Peyer's patch (tissue), 4 donors: Measurements from ENCODE around the gene MICAL3.

ENCODE experiments used
- CTCF ChIP-seq, 6 experiments: fragments of 450-650 bp in 4 of 6; fragments of 200-600 bp in 2 of 6; sonication (generic) in 1 of 6; IDR thresholded peaks; one replicate each; pipeline ENCODE4 v1.5.1; 2017 to 2019; ENCODE audit warnings: antibody characterized with exemption in 6 of 6, mild to moderate bottlenecking in 3 of 6, moderate library complexity in 1 of 6
- POLR2A ChIP-seq, 2 donors: fragments of 450-650 bp; IDR thresholded peaks; one replicate each; pipeline ENCODE4 v1.5.1; 2017; ENCODE audit warnings: antibody characterized with exemption in 2 of 2, mild to moderate bottlenecking in 2 of 2, moderate library complexity in 2 of 2

DNA sequence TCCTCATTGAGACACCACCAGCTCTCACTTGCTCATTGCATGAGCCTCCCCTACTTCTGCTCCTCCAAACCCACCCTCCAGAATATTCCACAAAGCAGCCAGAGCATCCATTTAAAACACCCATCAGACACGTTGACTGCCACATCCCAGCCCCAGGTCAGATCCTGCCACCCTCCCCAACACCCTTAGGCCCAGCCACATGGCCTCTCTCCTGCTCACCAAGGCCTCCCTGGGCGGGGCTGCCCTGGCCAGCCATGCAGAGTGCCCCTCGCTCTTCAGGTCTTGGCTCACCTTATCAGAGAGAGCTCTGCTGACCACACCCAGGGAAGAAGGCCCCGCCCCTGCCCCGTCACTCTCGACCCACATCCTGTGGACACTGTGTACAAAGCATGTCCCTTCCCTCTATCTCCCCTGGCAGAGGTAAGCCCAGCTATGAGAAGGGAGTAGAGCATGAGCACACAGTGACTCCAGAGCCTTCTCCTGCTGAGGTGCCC, 106.8 kb downstream of the MICAL3 start:
- TF ChIP-seq CTCF (IDR thresholded peaks at IDR 0.05) (no peak), POLR2A (IDR thresholded peaks at IDR 0.05) (no peak)
